GM18870 (cell line): ENCODE measurements around the gene TRANK1.
"Not testable (repeated sequence)": the region's sequence is repeated elsewhere in the genome, so short reads cannot be mapped to it uniquely, and the experiment has no call there.

Experiments used
- ATAC-seq: cut with Tn5 transposase; IDR thresholded peaks from one replicate; pipeline ENCODE4 v1.9.1; 2021; ENCODE audit warnings: moderate library complexity; ENCODE audit not compliant: unreplicated experiment

Gene TRANK1

GRCh38 chr3:36923523-36923943 lies 21.3 kb downstream of the TRANK1 start:
- no peak for ATAC-seq

- ATAC-seq: no peak
These were observed 23.8 kb downstream of the TRANK1 start for GRCh38 chr3:36920884-36921567.

DNA sequence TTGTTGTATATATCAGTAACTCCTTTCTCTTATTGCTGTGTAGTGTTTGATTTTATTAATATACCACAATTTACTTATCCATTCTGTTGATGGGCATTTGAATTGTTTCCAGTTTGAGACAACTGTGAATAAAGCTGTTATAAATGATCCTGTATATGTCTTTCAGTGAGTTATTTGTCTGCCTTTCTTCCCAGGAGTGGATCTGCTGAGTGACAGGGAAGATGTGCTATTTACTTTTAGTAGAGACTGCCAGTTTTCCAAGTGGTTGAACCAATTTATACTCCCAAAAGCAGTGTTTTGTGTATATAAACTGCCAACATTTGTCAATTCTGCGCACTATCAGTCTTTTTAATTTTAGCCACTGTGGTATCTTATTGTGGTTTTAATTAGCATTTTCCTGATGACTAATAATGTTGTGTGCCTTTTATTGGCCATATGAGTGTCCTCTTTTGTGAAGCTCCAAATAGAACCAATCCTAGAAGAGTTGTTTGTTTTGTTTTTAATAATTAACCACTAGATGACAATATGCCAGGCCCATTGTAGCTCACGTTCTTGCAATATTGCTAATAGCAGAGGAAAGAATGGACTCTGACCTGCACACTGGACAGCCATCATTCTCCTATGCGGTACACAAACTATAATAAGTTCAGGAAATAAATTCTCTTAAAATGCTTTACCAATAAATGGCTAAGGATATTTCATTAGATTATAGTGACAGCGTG lies 25.3 kb downstream of the TRANK1 start:
- no peak for ATAC-seq

DNA sequence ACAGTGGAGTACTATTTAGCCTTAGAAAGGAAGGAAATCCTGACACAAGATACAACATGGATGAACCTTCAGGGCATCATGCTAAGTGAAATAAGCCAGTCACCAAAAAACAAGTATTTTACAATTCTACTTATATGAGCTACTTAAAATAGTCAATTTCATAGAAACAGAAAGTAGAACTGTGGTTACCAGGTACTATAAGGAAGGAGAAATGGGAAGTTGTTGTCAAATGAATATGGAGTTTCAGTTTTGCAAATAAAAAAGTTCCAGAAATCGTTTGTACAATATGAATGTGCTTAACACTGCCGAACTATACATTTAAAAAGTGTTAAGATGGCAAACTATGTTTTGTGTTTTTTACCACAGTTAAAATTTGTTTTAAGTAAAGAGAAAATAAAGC lies 26.8 kb downstream of the TRANK1 start:
- peak; percentile 94 for ATAC-seq

- peak; percentile 97 for ATAC-seq
These were observed 32.7 kb downstream of the TRANK1 start for GRCh38 chr3:36911990-36912804.

DNA sequence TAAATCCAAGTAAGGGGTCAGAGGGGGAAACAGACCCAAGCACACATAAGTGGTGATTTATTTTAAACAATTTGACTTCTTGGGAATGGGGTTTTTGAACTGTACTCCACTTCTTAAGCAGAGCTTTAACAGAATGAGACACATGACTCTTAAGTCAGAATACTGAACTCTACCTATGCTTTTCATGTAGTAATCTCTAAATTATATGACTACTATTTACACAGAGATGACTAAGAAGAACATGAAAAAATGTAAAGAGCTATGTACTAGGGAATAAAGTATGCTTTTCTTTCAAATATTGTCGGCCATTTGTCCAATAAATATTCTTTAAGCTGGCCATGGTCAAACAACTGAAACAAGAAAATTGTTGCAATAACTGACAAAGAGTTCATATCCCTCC lies 35.2 kb downstream of the TRANK1 start:
- no peak for ATAC-seq

DNA sequence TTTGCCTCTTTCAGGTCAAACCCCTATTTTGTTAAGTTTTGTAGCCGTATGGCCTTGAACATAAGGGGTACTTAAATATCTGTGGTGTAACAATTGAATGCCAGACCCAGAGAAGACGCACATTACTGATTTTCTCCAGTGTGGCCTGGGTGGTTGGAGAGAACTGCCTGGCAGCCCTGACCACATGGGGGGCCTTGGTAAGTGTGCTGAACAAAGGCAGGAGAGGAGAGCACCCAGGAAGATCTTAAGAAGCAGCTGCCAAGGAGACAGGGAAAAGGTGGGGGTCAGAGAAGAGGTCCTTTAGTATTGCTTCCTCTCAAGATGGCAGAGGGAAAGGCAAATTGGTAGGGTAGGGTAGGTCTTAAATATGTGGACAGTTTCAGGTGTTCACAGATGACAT lies 35.7 kb downstream of the TRANK1 start:
- no peak for ATAC-seq

DNA sequence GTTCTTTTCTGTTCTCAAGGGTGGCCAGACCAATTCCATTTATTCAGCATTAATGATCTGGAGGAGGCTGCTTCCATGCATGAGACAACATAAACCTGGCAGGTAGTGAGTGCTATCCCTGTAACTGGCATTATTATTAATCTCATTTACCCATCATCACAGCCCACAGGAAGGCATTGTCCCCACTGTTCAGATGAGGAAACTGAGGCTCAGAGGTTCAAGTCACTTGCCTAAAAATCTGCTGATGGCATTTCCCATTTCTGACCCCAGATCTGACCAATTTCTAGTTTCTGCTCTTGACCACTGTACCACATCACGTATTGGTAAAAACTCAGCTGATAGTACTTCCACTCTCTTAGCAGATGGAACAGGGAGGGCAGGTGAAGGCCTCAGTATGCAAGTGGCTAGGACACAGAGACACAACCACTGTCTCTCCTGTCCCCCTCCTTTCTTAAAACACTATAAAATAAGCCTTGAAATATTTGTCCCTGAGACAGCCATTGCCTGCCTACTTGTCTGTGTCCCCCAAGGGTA lies 36.1 kb downstream of the TRANK1 start:
- no peak for ATAC-seq

DNA sequence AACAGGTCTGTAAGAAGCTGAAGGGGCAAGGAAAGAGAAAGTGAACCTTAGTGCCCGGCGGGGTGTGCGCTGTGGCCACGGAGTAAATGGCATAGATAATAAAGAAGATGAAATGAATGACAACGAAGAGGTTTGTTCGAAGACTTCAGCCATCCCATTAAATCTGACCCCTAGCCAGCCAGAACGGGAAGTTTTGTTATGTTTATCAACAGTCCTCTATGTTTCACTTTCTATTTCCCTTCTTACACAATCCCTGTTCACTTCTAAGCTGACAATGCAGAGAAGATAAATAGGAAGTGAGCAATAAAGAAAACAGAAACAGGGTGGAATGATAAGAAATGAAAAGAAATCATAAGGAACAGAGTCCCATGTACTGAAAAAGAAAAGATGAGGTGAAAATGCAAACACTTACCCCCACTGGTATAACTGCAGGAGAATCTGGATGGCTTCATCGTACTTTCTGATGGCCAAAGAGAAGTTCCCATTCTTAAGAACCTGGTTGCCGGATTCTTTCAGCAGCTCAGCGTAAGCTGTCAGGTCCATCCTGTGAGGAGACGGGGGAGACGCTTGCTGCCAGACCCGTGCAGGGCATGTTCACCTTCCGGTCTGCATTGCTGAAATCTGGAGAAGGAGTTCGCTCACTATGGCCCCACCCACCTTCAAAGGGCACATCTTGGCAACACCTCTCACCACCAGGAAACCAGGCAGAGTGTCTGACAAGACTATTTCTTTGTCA lies 36.8 kb downstream of the TRANK1 start:
- ATAC-seq: no peak

DNA sequence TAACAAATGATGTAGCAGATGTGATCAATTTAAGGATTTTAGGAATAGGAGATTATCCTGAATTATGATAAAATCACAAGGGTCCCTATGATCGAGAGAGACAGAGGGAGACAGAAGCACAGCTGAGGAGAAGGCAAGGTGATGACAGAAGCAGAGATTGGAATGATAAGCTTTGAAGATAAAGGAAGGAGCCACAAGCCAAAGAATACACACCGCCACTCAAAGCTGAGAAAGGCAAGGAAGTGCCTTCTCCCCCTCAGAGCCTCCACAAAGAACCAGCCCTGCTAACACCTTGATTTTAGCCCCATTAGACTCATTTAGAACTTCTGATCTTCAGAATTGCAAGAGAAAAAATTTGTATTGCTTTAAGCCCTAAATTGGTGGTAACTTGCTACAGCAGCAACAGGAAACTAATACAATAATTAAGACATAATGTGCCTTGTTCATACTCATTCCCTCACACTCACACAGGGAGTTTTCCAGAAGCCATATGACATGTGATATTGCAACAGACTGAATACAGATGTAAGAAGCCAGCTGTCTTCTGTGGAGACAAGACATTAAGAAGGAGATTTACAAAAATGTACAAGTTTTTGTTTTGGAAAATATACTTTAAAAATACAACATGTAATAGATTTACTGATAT lies 38.2 kb downstream of the TRANK1 start:
- ATAC-seq: no peak

GRCh38 chr3:36905545-36905944 lies 39.3 kb downstream of the TRANK1 start:
- no peak for ATAC-seq

DNA sequence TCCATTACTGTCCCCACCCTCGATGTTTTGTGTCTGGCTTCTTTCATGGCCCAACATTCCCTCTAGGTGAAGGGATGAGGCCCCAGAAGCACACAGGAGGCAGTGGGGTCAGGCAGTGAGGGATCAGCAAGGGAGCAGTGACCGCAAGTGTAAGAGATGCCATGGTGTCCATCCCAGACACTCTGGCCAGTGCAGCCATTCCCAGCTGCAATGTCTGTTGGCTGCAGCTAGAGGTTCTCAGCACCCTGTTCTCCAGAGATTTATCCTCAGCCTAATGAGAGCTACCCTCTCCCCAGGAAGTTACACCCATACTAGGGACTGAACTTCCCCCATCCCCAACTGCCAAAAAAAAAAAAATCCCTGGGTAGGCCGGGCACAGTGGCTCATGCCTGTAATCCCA lies 40.2 kb downstream of the TRANK1 start:
- ATAC-seq: no peak

DNA sequence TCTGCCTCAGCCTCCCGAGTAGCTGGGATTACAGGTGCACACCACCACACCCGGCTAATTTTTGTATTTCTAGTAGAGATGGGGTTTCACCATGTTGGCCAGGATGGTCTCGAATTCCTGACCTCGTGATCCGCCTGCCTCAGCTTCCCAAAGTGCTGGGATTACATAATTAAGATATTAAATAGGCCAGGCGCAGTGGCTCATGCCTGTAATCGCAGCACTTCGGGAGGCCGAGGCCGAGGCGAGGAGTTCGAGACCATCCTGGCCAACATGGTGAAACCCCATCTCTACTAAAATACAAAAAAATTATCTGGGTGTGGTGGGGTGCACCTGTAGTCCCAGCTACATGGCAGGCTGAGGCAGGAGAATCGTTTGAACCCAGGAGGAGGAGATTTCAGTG lies 40.8 kb downstream of the TRANK1 start:
- ATAC-seq: not testable (repeated sequence)

DNA sequence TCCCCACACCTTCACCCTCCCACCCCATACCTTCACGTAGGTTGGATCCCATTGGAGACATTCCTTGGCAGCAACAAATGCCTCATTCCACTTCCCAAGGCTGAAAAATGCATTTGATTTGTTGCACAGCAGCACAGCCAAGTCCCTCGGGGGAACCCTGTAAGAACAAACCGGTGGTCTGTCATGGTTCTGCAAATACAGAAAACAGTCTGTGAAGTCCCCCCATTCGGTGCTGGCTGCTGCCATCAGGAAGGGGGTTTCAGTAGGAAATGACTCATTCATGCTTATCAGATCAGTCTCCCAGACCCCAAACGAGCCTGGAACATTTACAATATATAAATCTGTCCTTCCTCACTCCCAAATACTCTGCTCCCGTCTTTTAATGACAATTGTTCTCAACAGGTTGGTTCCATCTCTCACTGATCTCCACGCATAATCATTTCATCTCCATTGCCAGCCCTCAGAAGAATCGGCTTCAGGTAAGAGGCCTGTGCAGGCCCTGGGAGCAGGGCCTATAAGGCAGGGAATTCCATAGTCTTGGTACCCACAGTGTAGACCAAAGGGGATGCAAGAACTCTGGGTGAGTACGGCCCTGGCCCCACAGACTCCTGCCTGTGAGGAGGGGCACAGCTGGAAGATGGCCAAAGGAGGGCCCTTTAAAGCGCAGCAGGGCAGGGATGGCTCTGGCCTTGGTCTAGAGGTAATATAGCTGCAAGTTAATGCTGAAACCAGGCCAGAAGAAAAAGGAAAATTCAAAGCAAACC lies 41.6 kb downstream of the TRANK1 start:
- no peak for ATAC-seq

DNA sequence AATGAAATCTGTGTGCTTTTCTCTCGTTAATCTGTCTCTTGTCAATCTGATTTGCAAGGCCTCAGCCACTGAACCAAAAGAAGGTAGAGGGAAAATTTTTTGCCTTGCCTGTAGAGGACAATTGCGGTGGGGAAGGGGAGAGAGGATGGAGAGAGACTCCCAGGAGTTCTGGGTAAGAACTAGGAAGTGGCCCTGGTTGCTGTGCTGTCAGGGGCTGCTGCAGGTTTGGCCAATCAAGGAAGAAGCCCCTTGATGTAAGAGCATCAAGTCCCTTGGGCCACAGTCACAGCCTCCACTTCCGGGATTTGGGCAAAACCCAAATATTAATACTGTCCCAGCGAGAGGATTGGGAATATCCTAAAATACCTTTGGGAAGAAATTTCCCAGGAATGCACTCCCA lies 43.3 kb downstream of the TRANK1 start:
- ATAC-seq: no peak

DNA sequence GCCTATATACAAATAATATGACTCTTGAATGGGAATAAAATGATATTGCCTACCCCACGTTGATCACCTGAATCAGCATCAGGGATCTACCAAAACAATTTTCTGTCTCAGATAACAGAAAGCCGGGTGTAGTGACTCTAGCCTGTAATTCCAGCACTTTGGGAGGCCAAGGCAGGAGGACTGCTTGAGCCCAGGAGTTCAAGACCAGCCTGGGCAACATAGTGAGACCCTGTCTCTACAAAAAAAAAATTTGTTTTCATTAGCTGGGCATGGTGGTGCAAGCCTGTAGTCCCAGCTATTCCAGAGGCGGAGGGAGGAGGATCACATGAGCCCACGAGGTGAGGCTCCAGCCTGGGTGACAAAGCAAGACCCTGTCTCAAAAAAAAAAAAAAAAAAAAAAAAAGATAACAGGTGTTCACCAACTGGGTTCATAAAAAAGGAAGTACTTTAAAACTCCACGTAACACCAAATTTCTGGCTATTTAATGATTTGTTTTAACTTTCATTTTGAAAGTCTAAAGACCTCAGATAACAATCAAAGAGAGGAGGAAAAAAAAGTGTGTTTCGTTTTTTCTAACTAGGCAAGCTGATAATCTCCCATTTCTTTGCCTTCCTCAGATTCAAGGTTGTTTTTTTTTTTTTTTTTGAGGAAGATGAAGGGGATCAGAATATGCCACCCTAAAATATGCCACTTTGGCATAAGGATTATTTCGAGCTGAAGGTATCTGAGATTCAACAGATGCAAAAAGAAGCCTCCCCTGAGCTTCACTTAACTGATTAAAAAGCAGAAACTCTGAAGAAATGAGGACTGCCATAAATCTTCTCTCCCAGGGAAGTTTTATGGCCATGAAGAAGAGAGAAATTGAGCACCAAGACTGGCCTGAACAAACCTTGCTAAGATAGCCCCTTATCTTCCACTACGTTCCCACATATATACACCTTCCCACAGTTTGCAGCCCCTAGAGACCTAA lies 44.1 kb downstream of the TRANK1 start:
- no peak for ATAC-seq

DNA sequence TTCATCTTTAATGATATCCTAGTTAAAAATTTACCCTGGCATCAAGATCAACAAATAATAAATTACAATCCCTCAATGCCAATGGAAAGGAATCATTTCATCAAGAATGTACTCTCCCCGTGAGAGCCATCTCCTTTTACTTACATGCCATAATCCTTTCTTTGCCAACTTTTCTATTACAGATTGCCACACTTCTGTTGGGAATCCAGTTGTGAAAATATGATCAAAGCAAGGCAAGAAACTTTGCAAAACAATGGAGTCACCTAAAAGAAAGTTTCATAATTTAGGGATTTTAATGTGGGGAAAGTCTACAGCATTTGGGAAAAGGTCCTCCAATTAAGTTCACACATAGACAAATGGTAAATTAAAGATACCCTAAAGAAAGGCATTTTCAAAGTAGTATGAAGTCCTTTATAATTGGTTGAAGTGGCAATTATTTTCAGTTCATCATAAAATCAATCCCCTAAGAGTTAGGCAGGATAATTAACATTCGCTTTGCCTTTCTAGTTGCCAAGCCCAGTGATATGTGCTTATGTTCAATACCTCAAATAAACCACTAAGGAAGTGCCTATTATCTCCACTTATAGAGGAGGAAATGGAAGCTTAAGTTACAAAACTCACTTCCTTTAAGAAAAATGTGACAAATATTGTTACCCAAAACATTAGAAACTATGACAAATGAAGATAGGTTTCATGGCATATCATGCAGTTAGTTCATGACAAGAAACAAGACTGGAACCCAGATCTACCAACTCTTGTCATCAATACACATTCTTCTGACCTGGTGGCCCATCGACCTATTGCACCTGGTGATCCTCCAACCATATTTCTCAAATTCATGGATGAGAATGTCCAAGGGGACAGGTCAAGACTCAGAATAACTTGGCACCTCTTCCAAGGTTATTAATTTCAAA lies 49.1 kb downstream of the TRANK1 start:
- ATAC-seq: no peak
